Neuronal stem cell (in vitro differentiated cells): ENCODE results near the gene UBE3D.

ENCODE experiments used
- DNase-seq: peaks from one replicate; pipeline ENCODE4 v3.0.0-alpha.2; 2013; ENCODE audit warnings: low spot score
- H2AFZ ChIP-seq: one replicate; pipeline ENCODE4 v1.6.1; 2013; ENCODE audit warnings: mild to moderate bottlenecking, low read length, inconsistent platforms
- H2AK5ac ChIP-seq: 2 replicates; pipeline ENCODE4 v1.6.1; 2013; ENCODE audit warnings: low read depth, mild to moderate bottlenecking, inconsistent platforms, low read length, moderate library complexity, mixed read lengths
- H2BK120ac ChIP-seq: 2 replicates; pipeline ENCODE4 v1.6.1; 2013; ENCODE audit warnings: low read depth, mild to moderate bottlenecking, inconsistent platforms, low read length, moderate library complexity, mixed read lengths
- H2BK12ac ChIP-seq: one replicate; pipeline ENCODE4 v1.6.1; 2013; ENCODE audit warnings: low read length, inconsistent platforms
- H2BK15ac ChIP-seq: 2 replicates; pipeline ENCODE4 v1.6.1; 2013; ENCODE audit warnings: mild to moderate bottlenecking, low read length, inconsistent platforms, mixed read lengths
- H2BK5ac ChIP-seq: one replicate; pipeline ENCODE4 v1.6.1; 2013; ENCODE audit warnings: inconsistent platforms, mild to moderate bottlenecking, low read length, moderate library complexity
- H3K14ac ChIP-seq: one replicate; pipeline ENCODE4 v1.6.1; 2013; ENCODE audit warnings: low read length, inconsistent platforms
- H3K18ac ChIP-seq: 2 replicates; pipeline ENCODE4 v1.6.1; 2013; ENCODE audit warnings: low read length, inconsistent platforms
- H3K23ac ChIP-seq: 2 replicates; pipeline ENCODE4 v1.6.1; 2013; ENCODE audit warnings: low read depth, mild to moderate bottlenecking, mixed read lengths, low read length, inconsistent platforms; ENCODE audit not compliant: poor library complexity
- H3K27ac ChIP-seq: replicated peaks from 3 replicates; pipeline ENCODE4 v1.5.1; 2013; ENCODE audit warnings: low read length, inconsistent platforms
- H3K27me3 ChIP-seq, 3 experiments: 2 replicates each; pipeline ENCODE4 v1.6.1; 2013; ENCODE audit warnings: low read length in 3 of 3, mild to moderate bottlenecking in 2 of 3, inconsistent platforms in 1 of 3, low read depth in 1 of 3, mixed read lengths in 1 of 3, moderate library complexity in 1 of 3; ENCODE audit not compliant: control insufficient read depth in 3 of 3, insufficient read depth in 3 of 3
- H3K36me3 ChIP-seq, 2 donors: replicated peaks in 1 of 2; 2 replicates each; pipeline ENCODE4 v1.6.1; 2013; ENCODE audit warnings: low read length in 2 of 2; ENCODE audit not compliant: control insufficient read depth in 2 of 2, insufficient read depth in 2 of 2
- H3K4ac ChIP-seq: 2 replicates; pipeline ENCODE4 v1.6.1; 2013; ENCODE audit warnings: inconsistent platforms, mild to moderate bottlenecking, low read length, moderate library complexity
- H3K4me1 ChIP-seq, 2 donors: 1 replicate in 1 of 2; 2 replicates in 1 of 2; pipeline ENCODE4 v1.6.1; 2013; ENCODE audit warnings: low read length in 2 of 2, low read depth in 1 of 2; ENCODE audit not compliant: control insufficient read depth in 2 of 2, insufficient read depth in 1 of 2
- H3K4me2 ChIP-seq: one replicate; pipeline ENCODE4 v1.6.1; 2013; ENCODE audit warnings: mild to moderate bottlenecking, low read length, inconsistent platforms; ENCODE audit not compliant: insufficient read depth, poor library complexity, severe bottlenecking
- H3K4me3 ChIP-seq, 2 donors: 2 replicates each; pipeline ENCODE4 v1.5.1; 2013; ENCODE audit warnings: low read length in 2 of 2, mild to moderate bottlenecking in 2 of 2, inconsistent platforms in 1 of 2, moderate library complexity in 1 of 2
- H3K79me1 ChIP-seq: one replicate; pipeline ENCODE4 v1.6.1; 2013; ENCODE audit warnings: low read depth, mild to moderate bottlenecking, inconsistent platforms, low read length, moderate library complexity
- H3K9ac ChIP-seq: one replicate; pipeline ENCODE4 v1.6.1; 2013; ENCODE audit warnings: mild to moderate bottlenecking, low read depth, low read length, inconsistent platforms; ENCODE audit not compliant: poor library complexity
- H3K9me3 ChIP-seq, 2 donors: replicated peaks in 1 of 2; 2 replicates each; pipeline versions ENCODE3 to v1.6.1; 2013; ENCODE audit warnings: low read length in 2 of 2, mild to moderate bottlenecking in 2 of 2, inconsistent platforms in 1 of 2, low read depth in 1 of 2, mixed read lengths in 1 of 2, moderate library complexity in 1 of 2; ENCODE audit not compliant: control insufficient read depth in 2 of 2, insufficient read depth in 1 of 2
- H4K8ac ChIP-seq: one replicate; pipeline ENCODE4 v1.6.1; 2013; ENCODE audit warnings: low read depth, mild to moderate bottlenecking, inconsistent platforms, low read length, moderate library complexity
- H4K91ac ChIP-seq: one replicate; pipeline ENCODE4 v1.6.1; 2013; ENCODE audit warnings: low read length, low read depth, mild to moderate bottlenecking, inconsistent platforms; ENCODE audit not compliant: poor library complexity
- whole genome bisulfite sequencing, 2 donors: extraction: QIAGEN DNeasy Blood & Tissue Kit; methylation state at CpG; one replicate each; pipeline ENCODE4 v1.1.7; 2013; ENCODE audit warnings: missing lambda C conversion rate in 2 of 2, mixed read lengths in 1 of 2; ENCODE audit not compliant: insufficient read length in 2 of 2, insufficient replicate concordance in 1 of 2; ENCODE audit errors: extremely low coverage in 2 of 2; 5-methylcytosine and 5-hydroxymethylcytosine counted together

Gene UBE3D

GRCh38 chr6:83068616-83069015, 3.0 kb upstream of the UBE3D start:
- Histone ChIP-seq H3K4me2 (peak overlapping the region; percentile 94), H3K27me3 (no peaks in the 10 kb centered on the region), H3K4me3 (peak overlapping the region in 1 of 2 donors; percentile 86), H2BK5ac (no peak overlapping the region), H3K27ac (no peak overlapping the region), H3K14ac (no peak overlapping the region), H2AK5ac (no peak overlapping the region), H2BK15ac (no peak overlapping the region), H3K36me3 (no peaks in the 10 kb centered on the region), H3K18ac (no peak overlapping the region), H4K91ac (no peak overlapping the region), H3K23ac (no peak overlapping the region), H4K8ac (no peak overlapping the region), H3K9me3 (no peaks in the 10 kb centered on the region), H3K9ac (no peak overlapping the region), H2BK12ac (no peak overlapping the region), H2BK120ac (no peak overlapping the region), H2AFZ (peak overlapping the region; percentile 97), H3K79me1 (no peaks in the 10 kb centered on the region), H3K4ac (no peak overlapping the region), H3K4me1 (peaks cover 2 to 9% of the 10 kb centered on the region in 2 donors)
- no CpG with 5 or more reads among the region's 6 CpGs for WGBS, 2 donors
- DNase-seq, result no peak

GRCh38 chr6:83067448-83068439, 2.1 kb upstream of the UBE3D start, which contains the start of gene DOP1A:
Gene DOP1A, plus strand, starts transcription at chr6:83067671. Its CDS starts 29,307 bp downstream, at chr6:83096978.
- H3K18ac ChIP-seq, result peak within 1 kb of the TSS; percentile 91
- peak within 1 kb of the TSS; percentile 80 for H3K23ac ChIP-seq
- peak within 1 kb of the TSS; percentile 94 for H3K4me2 ChIP-seq
- no peak within 1 kb of the TSS for H2BK12ac ChIP-seq
- H2AFZ ChIP-seq, result peak within 1 kb of the TSS; percentile 97
- H2AK5ac ChIP-seq, result no peak within 1 kb of the TSS
- H2BK15ac ChIP-seq, result peak within 1 kb of the TSS; percentile 58
- no peaks in the 10 kb centered on the region for H3K9me3 ChIP-seq
- no peak within 1 kb of the TSS for H3K4ac ChIP-seq
- peak within 1 kb of the TSS; percentile 94 for H3K14ac ChIP-seq
- no CpG with 5 or more reads among the region's 78 CpGs for WGBS, 2 donors
- peak within 1 kb of the TSS; percentile 86 to 89 for H3K4me3 ChIP-seq
- H3K79me1 ChIP-seq, result no peaks in the 10 kb centered on the region
- no peak within 1 kb of the TSS for H2BK120ac ChIP-seq
- peaks cover 2 to 9% of the 10 kb centered on the region in 2 donors for H3K4me1 ChIP-seq
- H3K9ac ChIP-seq, result peak within 1 kb of the TSS; percentile 86
- no peak within 1 kb of the TSS for H4K91ac ChIP-seq
- peak within 1 kb of the TSS; percentile 87 for H2BK5ac ChIP-seq
- peak within 1 kb of the TSS; percentile 66 for H3K27ac ChIP-seq
- no peaks in the 10 kb centered on the region for H3K27me3 ChIP-seq
- H3K36me3 ChIP-seq, result peaks cover 0 to 2% of the 10 kb centered on the region in 2 donors
- DNase-seq, result peak; percentile 91
- no peak within 1 kb of the TSS for H4K8ac ChIP-seq

GRCh38 chr6:83062225-83062624, 3.4 kb downstream of the UBE3D start:
- no peaks in the 10 kb centered on the region for H3K79me1 ChIP-seq
- H3K4ac ChIP-seq, result no peak overlapping the region
- H2BK15ac ChIP-seq, result no peak overlapping the region
- H2AK5ac ChIP-seq, result no peak overlapping the region
- H3K4me3 ChIP-seq, result no peak overlapping the region
- no peak for DNase-seq
- no peak overlapping the region for H3K23ac ChIP-seq
- H2BK12ac ChIP-seq, result no peak overlapping the region
- no peak overlapping the region for H2AFZ ChIP-seq
- no peak overlapping the region for H3K14ac ChIP-seq
- H2BK5ac ChIP-seq, result no peak overlapping the region
- no peak overlapping the region for H4K8ac ChIP-seq
- no peak overlapping the region for H3K4me2 ChIP-seq
- H3K27ac ChIP-seq, result no peak overlapping the region
- peaks cover 0 to 21% of the 10 kb centered on the region in 2 donors for H3K36me3 ChIP-seq
- no peak overlapping the region for H2BK120ac ChIP-seq
- WGBS, 2 donors, result no CpG with 5 or more reads among the region's 1 CpG
- H3K27me3 ChIP-seq, result no peaks in the 10 kb centered on the region
- H4K91ac ChIP-seq, result no peak overlapping the region
- H3K18ac ChIP-seq, result no peak overlapping the region
- H3K9me3 ChIP-seq, result no peaks in the 10 kb centered on the region
- H3K9ac ChIP-seq, result no peak overlapping the region
- peaks cover 2 to 3% of the 10 kb centered on the region in 2 donors for H3K4me1 ChIP-seq

- H3K27ac ChIP-seq, result no peak overlapping the region
- no peak overlapping the region for H2BK15ac ChIP-seq
- no peak overlapping the region for H4K8ac ChIP-seq
- H2BK5ac ChIP-seq, result no peak overlapping the region
- no peak overlapping the region for H3K14ac ChIP-seq
- no peak overlapping the region for H3K18ac ChIP-seq
- no peak overlapping the region for H2BK120ac ChIP-seq
- no peak overlapping the region for H2BK12ac ChIP-seq
- H3K23ac ChIP-seq, result no peak overlapping the region
- H3K27me3 ChIP-seq, result no peaks in the 10 kb centered on the region
- H3K4me3 ChIP-seq, result no peak overlapping the region
- no peak overlapping the region for H2AK5ac ChIP-seq
- H3K4ac ChIP-seq, result no peak overlapping the region
- no peak overlapping the region for H4K91ac ChIP-seq
- peaks cover 2 to 31% of the 10 kb centered on the region in 2 donors for H3K36me3 ChIP-seq
- no peak overlapping the region for H3K4me2 ChIP-seq
- H3K9ac ChIP-seq, result no peak overlapping the region
- no peak overlapping the region for H2AFZ ChIP-seq
- no peaks in the 10 kb centered on the region for H3K79me1 ChIP-seq
- DNase-seq, result no peak
- peaks cover 2 to 3% of the 10 kb centered on the region in 2 donors for H3K4me1 ChIP-seq
- no peaks in the 10 kb centered on the region for H3K9me3 ChIP-seq
Observed at GRCh38 chr6:83061190-83061589, 4.5 kb downstream of the UBE3D start.
